Chondrocyte (in vitro differentiated cells): ENCODE results near the gene OGFOD1. TPM values are rescaled to one million over a fixed set of nuclear protein-coding genes. Genes with fewer than 3 reads are reported as not detected.
"Not testable (repeated sequence)": the region's sequence is repeated elsewhere in the genome, so short reads cannot be mapped to it uniquely, and the experiment has no call there.

ENCODE experiments used
- DNase-seq: peaks from one replicate; pipeline ENCODE4 v3.0.0; 2021; ENCODE audit warnings: mixed read lengths, low spot score
- H3K27ac Mint-ChIP-seq: one replicate; pipeline ENCODE4 v1.8.0; 2021; ENCODE audit warnings: mild to moderate bottlenecking, moderate library complexity, mixed read lengths; ENCODE audit not compliant: unreplicated experiment
- H3K27me3 Mint-ChIP-seq: 2 replicates; pipeline ENCODE4 v1.8.0; 2021; ENCODE audit warnings: low read depth, mixed read lengths
- H3K36me3 Mint-ChIP-seq: 2 replicates; pipeline ENCODE4 v1.8.0; 2021; ENCODE audit warnings: low read depth, mixed read lengths
- H3K4me1 Mint-ChIP-seq: 2 replicates; pipeline ENCODE4 v1.8.0; 2021; ENCODE audit warnings: low read depth, mild to moderate bottlenecking, mixed read lengths
- H3K4me3 Mint-ChIP-seq: one replicate; pipeline ENCODE4 v1.8.0; 2021; ENCODE audit warnings: mild to moderate bottlenecking, moderate library complexity, mixed read lengths; ENCODE audit not compliant: unreplicated experiment
- H3K9me3 Mint-ChIP-seq: 2 replicates; pipeline ENCODE4 v1.8.0; 2021; ENCODE audit warnings: low read depth, mixed read lengths
- CTCF ChIP-seq: fragments of 200-600 bp; sonication (generic); IDR thresholded peaks from 2 replicates; pipeline ENCODE4 v1.5.0; 2021; ENCODE audit warnings: antibody characterized with exemption, mild to moderate bottlenecking, moderate library complexity
- total RNA-seq: library from RNA; stranded (reverse); gene quantifications from 3 replicates; pipeline ENCODE4 v1.2.1, GENCODE V29; 2021

OGFOD1 gene
- total RNA-seq, 1 donor from 2014 or later, result 62.6 TPM

GRCh38 chr16:56488035-56488434 lies 36.7 kb downstream of the OGFOD1 start:
- no peak for DNase-seq
- TF ChIP-seq CTCF, result no peak
- Mint-ChIP-seq H3K9me3 (no peaks in the 10 kb centered on the region), H3K27me3 (no peaks in the 10 kb centered on the region), H3K36me3 (peaks cover 18% of the 10 kb centered on the region), H3K27ac (no peak overlapping the region), H3K4me1 (no peaks in the 10 kb centered on the region), H3K4me3 (no peak overlapping the region)

DNA sequence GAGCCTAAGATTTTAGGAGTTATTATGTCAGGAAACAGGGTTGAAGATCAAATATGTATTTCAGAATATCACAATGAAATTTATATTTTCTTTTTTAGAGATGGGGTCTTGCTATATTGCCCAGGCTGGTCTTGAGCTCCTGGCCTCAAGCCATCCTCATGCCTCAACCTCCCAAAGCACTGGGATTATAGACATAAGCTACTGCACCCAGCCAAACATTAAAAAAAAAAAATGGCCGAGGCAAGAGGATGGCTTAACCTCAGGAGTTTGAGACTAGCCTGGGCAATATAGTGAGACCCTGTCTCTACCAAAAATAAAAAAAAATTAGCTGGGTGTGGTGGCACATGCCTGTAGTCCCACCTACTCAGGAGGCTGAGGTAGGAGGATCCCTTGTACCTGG lies 37.5 kb downstream of the OGFOD1 start:
- not testable (repeated sequence) for H3K4me3 Mint-ChIP-seq, H3K27ac Mint-ChIP-seq, DNase-seq, H3K4me1 Mint-ChIP-seq, H3K9me3 Mint-ChIP-seq, H3K27me3 Mint-ChIP-seq
- peaks cover 21% of the 10 kb centered on the region for H3K36me3 Mint-ChIP-seq

DNA sequence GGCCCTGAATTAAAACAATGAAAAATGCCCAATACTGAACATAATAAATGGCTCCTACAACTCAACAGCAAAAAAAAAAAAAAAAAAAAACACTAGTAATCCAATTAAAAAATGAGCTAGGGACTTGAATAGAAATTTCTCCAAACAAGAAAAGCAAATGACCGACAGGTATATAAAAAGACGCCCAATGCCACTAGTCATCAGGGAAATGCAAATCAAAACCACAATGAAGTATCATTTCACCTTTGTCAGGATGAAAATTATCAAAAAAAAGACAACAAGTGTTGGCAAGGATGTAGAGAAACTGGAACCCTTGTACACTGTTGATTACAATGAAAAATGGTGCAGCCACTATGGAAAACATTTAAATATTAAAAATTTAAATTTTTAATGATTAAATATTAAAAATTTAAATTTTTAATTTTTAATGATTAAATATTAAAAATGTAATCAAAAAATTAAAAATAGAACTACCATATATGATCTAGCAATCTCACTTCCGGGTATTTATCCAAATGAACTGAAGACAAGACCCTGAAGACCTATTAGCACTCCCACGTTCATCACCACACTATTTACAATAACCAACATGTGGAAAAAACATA lies 40.4 kb downstream of the OGFOD1 start:
- Mint-ChIP-seq H3K27ac (no peak overlapping the region), H3K4me3 (no peak overlapping the region), H3K27me3 (no peaks in the 10 kb centered on the region), H3K36me3 (peaks cover 13% of the 10 kb centered on the region), H3K4me1 (no peaks in the 10 kb centered on the region), H3K9me3 (no peaks in the 10 kb centered on the region)
- no peak for DNase-seq
- no peak for TF ChIP-seq CTCF

GRCh38 chr16:56493126-56493525 lies 41.8 kb downstream of the OGFOD1 start:
- no peak for TF ChIP-seq CTCF
- Mint-ChIP-seq H3K4me3 (no peak overlapping the region), H3K27me3 (no peaks in the 10 kb centered on the region), H3K36me3 (peaks cover 22% of the 10 kb centered on the region), H3K9me3 (no peaks in the 10 kb centered on the region), H3K4me1 (no peaks in the 10 kb centered on the region), H3K27ac (no peak overlapping the region)
- no peak for DNase-seq

- H3K36me3 Mint-ChIP-seq, result peaks cover 23% of the 10 kb centered on the region
- H3K4me1 Mint-ChIP-seq, result no peaks in the 10 kb centered on the region
- no peak overlapping the region for H3K4me3 Mint-ChIP-seq
- no peak for DNase-seq
- H3K9me3 Mint-ChIP-seq, result no peaks in the 10 kb centered on the region
- no peak for TF ChIP-seq CTCF
- no peak overlapping the region for H3K27ac Mint-ChIP-seq
- H3K27me3 Mint-ChIP-seq, result no peaks in the 10 kb centered on the region
Observed at GRCh38 chr16:56493815-56494214, 42.5 kb downstream of the OGFOD1 start.

DNA sequence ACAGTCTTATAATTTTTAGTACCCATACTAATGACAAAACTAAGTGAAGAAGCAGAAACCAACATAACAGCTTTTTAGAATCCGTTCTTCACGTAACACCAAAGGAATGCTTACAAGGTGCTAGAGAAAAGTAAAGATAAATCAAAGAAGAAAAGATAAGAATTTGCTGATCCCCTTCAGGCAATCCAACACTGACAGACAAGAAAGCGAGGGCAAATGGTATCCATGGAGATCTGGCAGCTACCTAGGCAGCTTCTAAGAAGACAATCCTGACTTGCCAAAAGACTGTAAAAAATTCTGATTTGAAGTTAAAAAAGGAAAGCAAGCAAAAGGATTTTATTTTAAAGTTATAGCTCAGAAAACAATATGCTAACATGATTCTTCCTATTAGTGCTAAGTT lies 53.8 kb downstream of the OGFOD1 start:
- H3K4me1 Mint-ChIP-seq, result peaks cover 22% of the 10 kb centered on the region
- DNase-seq, result no peak
- H3K4me3 Mint-ChIP-seq, result no peak overlapping the region
- TF ChIP-seq CTCF, result no peak
- H3K9me3 Mint-ChIP-seq, result no peaks in the 10 kb centered on the region
- peaks cover 21% of the 10 kb centered on the region for H3K36me3 Mint-ChIP-seq
- no peak overlapping the region for H3K27ac Mint-ChIP-seq
- H3K27me3 Mint-ChIP-seq, result no peaks in the 10 kb centered on the region
